ENCODE results near the gene WNT9B. TPM values are rescaled to one million over a fixed set of nuclear protein-coding genes. Genes with fewer than 3 reads are reported as not detected.

Gene WNT9B
- total and polyA plus RNA-seq, 2 of the 13 experiments (the other 11 are each of a cell fraction or from before 2014, with no cell fraction given), result not detected

- TF ChIP-seq GZF1 (CRISPR knock-in tag; IDR thresholded peaks at IDR 0.05) (no peak), ZNF878 (CRISPR knock-in tag; IDR thresholded peaks at IDR 0.05) (no peak), HMG20B (CRISPR knock-in tag; conservative IDR thresholded peaks at IDR 0.05) (no peak), POLR2AphosphoS2 (IDR thresholded peaks at IDR 0.05; ENCODE audit: low read depth, low read length) (no peak), ZNF891 (CRISPR knock-in tag; IDR thresholded peaks at IDR 0.05) (no peak), ETS1 (CRISPR knock-in tag; IDR thresholded peaks at IDR 0.05) (no peak), ZNF562 (CRISPR knock-in tag; IDR thresholded peaks at IDR 0.05; ENCODE audit: borderline replicate concordance) (no peak), PHB2 (IDR thresholded peaks at IDR 0.05; ENCODE audit: partially characterized antibody) (no peak), FOXJ3 (CRISPR knock-in tag; IDR thresholded peaks at IDR 0.05; ENCODE audit: borderline replicate concordance) (no peak), PLSCR1 (CRISPR knock-in tag; IDR thresholded peaks at IDR 0.05; ENCODE audit: borderline replicate concordance) (no peak), ZNF234 (CRISPR knock-in tag; conservative IDR thresholded peaks at IDR 0.05) (no peak), MATR3 (CRISPR knock-in tag; IDR thresholded peaks at IDR 0.05) (no peak), CBX5 (CRISPR knock-in tag; IDR thresholded peaks at IDR 0.05; ENCODE audit: borderline replicate concordance) (no peak), ZSCAN29 (CRISPR knock-in tag; conservative IDR thresholded peaks at IDR 0.05) (no peak), ZBTB8A (CRISPR knock-in tag; IDR thresholded peaks at IDR 0.05; ENCODE audit: borderline replicate concordance, low read depth) (no peak), ZFY (CRISPR knock-in tag; IDR thresholded peaks at IDR 0.05) (no peak), IKZF4 (CRISPR knock-in tag; IDR thresholded peaks at IDR 0.05; ENCODE audit: borderline replicate concordance, low read depth, not compliant biosample characterization) (no peak), PRDM15 (CRISPR knock-in tag; IDR thresholded peaks at IDR 0.05) (no peak)
- TF ChIP-seq, protein P1, sequence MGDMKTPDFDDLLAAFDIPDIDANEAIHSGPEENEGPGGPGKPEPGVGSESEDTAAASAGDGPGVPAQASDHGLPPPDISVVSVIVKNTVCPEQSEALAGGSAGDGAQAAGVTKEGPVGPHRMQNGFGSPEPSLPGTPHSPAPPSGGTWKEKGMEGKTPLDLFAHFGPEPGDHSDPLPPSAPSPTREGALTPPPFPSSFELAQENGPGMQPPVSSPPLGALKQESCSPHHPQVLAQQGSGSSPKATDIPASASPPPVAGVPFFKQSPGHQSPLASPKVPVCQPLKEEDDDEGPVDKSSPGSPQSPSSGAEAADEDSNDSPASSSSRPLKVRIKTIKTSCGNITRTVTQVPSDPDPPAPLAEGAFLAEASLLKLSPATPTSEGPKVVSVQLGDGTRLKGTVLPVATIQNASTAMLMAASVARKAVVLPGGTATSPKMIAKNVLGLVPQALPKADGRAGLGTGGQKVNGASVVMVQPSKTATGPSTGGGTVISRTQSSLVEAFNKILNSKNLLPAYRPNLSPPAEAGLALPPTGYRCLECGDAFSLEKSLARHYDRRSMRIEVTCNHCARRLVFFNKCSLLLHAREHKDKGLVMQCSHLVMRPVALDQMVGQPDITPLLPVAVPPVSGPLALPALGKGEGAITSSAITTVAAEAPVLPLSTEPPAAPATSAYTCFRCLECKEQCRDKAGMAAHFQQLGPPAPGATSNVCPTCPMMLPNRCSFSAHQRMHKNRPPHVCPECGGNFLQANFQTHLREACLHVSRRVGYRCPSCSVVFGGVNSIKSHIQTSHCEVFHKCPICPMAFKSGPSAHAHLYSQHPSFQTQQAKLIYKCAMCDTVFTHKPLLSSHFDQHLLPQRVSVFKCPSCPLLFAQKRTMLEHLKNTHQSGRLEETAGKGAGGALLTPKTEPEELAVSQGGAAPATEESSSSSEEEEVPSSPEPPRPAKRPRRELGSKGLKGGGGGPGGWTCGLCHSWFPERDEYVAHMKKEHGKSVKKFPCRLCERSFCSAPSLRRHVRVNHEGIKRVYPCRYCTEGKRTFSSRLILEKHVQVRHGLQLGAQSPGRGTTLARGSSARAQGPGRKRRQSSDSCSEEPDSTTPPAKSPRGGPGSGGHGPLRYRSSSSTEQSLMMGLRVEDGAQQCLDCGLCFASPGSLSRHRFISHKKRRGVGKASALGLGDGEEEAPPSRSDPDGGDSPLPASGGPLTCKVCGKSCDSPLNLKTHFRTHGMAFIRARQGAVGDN (CRISPR knock-in tag; IDR thresholded peaks at IDR 0.05), result peak; percentile 70
Observed at GRCh38 chr17:46818929-46819859, 32.2 kb upstream of the WNT9B start (continued).
